ENCODE results near the gene G3BP2. TPM values are rescaled to one million over a fixed set of nuclear protein-coding genes. Genes with fewer than 3 reads are reported as not detected.

G3BP2 gene
- total and polyA plus RNA-seq, 2 of the 8 experiments (the other 6 are each of a cell fraction or from before 2014, with no cell fraction given): 83.7 to 378 TPM

GRCh38 chr4:75708218-75708691 is 35.0 kb upstream of the G3BP2 start:
- 58% methylated on average over 3 of the region's 3 CpGs; no CpG with 5 or more reads in 1 of the 2 experiments for WGBS, 2 experiments (ENCODE audit: extremely low coverage in 1 of 2, insufficient coverage in 1 of 2, insufficient read length in 1 of 2, insufficient replicate concordance in 2 of 2, low coverage in 1 of 2, low lambda C conversion rate in 2 of 2, missing lambda C conversion rate in 1 of 2)
- no peaks in the 10 kb centered on the region for H3K9me3 ChIP-seq (ENCODE audit: insufficient read depth in 2 of 2, low read depth in 1 of 2, low read length in 1 of 2)
- POLR2A ChIA-PET (ENCODE audit: partially characterized antibody): interaction anchor here (1.0 to 6.8 kb wide), 3 partner anchors 12 to 17 kb away, joined by 3 to 67 read pairs (median 4); partner anchors contain the start of gene USO1
- H2BK120ac ChIP-seq (replicated peaks; ENCODE audit: low read depth, low read length): peak overlapping the region; percentile 62
- no peaks in the 10 kb centered on the region for H4K20me1 ChIP-seq (replicated peaks in 1 of 2; ENCODE audit: control insufficient read depth in 1 of 2, insufficient read depth in 2 of 2, low read length in 2 of 2)
- no peak overlapping the region for H2BK15ac ChIP-seq (ENCODE audit: low read length)
- no peak overlapping the region for H2AFZ ChIP-seq (ENCODE audit: low read length)
- H3K4me3 ChIP-seq (ENCODE audit: extremely low read depth in 1 of 4, insufficient read depth in 2 of 4, low read depth in 3 of 4, low read length in 4 of 4): no peak overlapping the region
- peak; percentile 94 for FAIRE-seq
- H3K4ac ChIP-seq (replicated peaks; ENCODE audit: insufficient read length, low read depth, low read length): no peak overlapping the region
- H2BK20ac ChIP-seq (ENCODE audit: low read length): no peak overlapping the region; the same call in 1 of the 2 replicates
- no peak overlapping the region for H3K14ac ChIP-seq (ENCODE audit: insufficient read length)
- no peak overlapping the region for H4K5ac ChIP-seq (ENCODE audit: insufficient read length, low read depth, low read length)
- peaks cover 5% of the 10 kb centered on the region; the same call in 1 of the 2 replicates for H3K79me1 ChIP-seq (ENCODE audit: low read depth, low read length)
- H3K23ac ChIP-seq (ENCODE audit: insufficient read length): no peak overlapping the region
- H3K36me3 ChIP-seq (ENCODE audit: control insufficient read depth in 2 of 4, insufficient read depth in 4 of 4, low read length in 3 of 4): peaks cover 0 to 15% (median 1%) of the 10 kb centered on the region in 4 experiments; a peak in 2 of 8 replicates
- H3K18ac ChIP-seq (ENCODE audit: extremely low read depth, low read length): no peak overlapping the region
- CTCF ChIA-PET (ENCODE audit: partially characterized antibody): interaction anchor here (0.9 to 8.2 kb wide), 13 partner anchors 9 to 170 kb away, joined by 3 to 78 read pairs (median 5); partner anchors contain the start of gene USO1
- 0 out of 2 replicates have a peak, but pooled peaks cover under 1% of the 10 kb centered on the region for H3K23me2 ChIP-seq (ENCODE audit: low read depth, low read length)
- H3K56ac ChIP-seq (replicated peaks; ENCODE audit: insufficient read length, low read depth, low read length): no peak overlapping the region
- H3K9ac ChIP-seq (replicated peaks in 1 of 4; ENCODE audit: extremely low read depth in 1 of 4, low read depth in 3 of 4, low read length in 3 of 4): no peak overlapping the region; a peak in 1 of 7 replicates
- H3K79me2 ChIP-seq (ENCODE audit: control insufficient read depth in 1 of 2, insufficient read depth in 2 of 2, low read length in 2 of 2): peaks cover 0 to 63% of the 10 kb centered on the region in 2 experiments; a peak in 3 of 4 replicates
- H3K4me2 ChIP-seq (ENCODE audit: insufficient read depth in 1 of 2, low read depth in 2 of 2, low read length in 2 of 2): peak overlapping the region in 1 of 2 experiments; percentile 51; a peak in 1 of 4 replicates
- peak in 1 of 2 experiments; percentile 50 for DNase-seq (ENCODE audit: low read depth in 1 of 2, low spot score in 2 of 2)
- no peak overlapping the region for H2AK5ac ChIP-seq (ENCODE audit: low read depth, low read length)
- H3K27ac ChIP-seq (ENCODE audit: low read depth, low read length): peak overlapping the region; percentile 8; the same call in 1 of the 2 replicates
- no peaks in the 10 kb centered on the region for H3K27me3 ChIP-seq (replicated peaks in 1 of 4; ENCODE audit: control insufficient read depth in 3 of 4, extremely low read depth in 1 of 4, insufficient read depth in 3 of 4, low read length in 3 of 4)
- no peak overlapping the region; the same call in 1 of the 2 replicates for H2BK5ac ChIP-seq (ENCODE audit: low read depth, low read length)
- H2BK12ac ChIP-seq (ENCODE audit: low read depth, low read length): 0 out of 2 replicates have a peak overlapping the region, but pooled peaks have one; percentile 11
- TF ChIP-seq RNF2 (IDR thresholded peaks at IDR 0.05; ENCODE audit: borderline replicate concordance, low read depth, low read length, missing control alignments, poor library complexity, severe bottlenecking) (no peak), GABPA (IDR thresholded peaks at IDR 0.05; ENCODE audit: borderline replicate concordance, insufficient read depth, low read length) (no peak), TEAD4 (IDR thresholded peaks at IDR 0.05; ENCODE audit: low read depth, low read length) (peak; percentile 89), RAD21 (IDR thresholded peaks at IDR 0.05 in 1 of 2, conservative IDR thresholded peaks at IDR 0.05 in 1 of 2; ENCODE audit: low read depth in 2 of 2, low read length in 2 of 2) (peak; percentile 74 to 78), USF2 (IDR thresholded peaks at IDR 0.05; ENCODE audit: low read length) (no peak), CTCF (IDR thresholded peaks at IDR 0.05; ENCODE audit: control extremely low read depth in 1 of 3, insufficient read depth in 1 of 3, low read depth in 1 of 3, low read length in 3 of 3) (peak in 2 of 3 experiments; percentile 63 to 75; a peak in 3 of 4 replicates)
- H4K91ac ChIP-seq (replicated peaks; ENCODE audit: insufficient read length, low read length): no peak overlapping the region
- no peak overlapping the region for H4K8ac ChIP-seq (ENCODE audit: extremely low read depth, insufficient read depth, low read length)
- H3K4me1 ChIP-seq (replicated peaks in 1 of 4; ENCODE audit: control insufficient read depth in 3 of 4, insufficient read depth in 4 of 4, low read length in 3 of 4): peaks cover 8 to 16% (median 12%) of the 10 kb centered on the region in 4 experiments; a peak in 6 of 7 replicates
